Suprapubic skin (tissue), 4 donors: ENCODE data around the gene GORASP1.

ENCODE experiments used
- EP300 ChIP-seq: sonication (generic); formaldehyde crosslinking; IDR thresholded peaks from one replicate; pipeline ENCODE4 v1.6.1; 2017; ENCODE audit warnings: antibody characterized with exemption
- POLR2AphosphoS5 ChIP-seq, 3 donors: sonication (generic); formaldehyde crosslinking; IDR thresholded peaks; one replicate each; pipeline ENCODE4 v1.6.1; 2017; ENCODE audit warnings: antibody characterized with exemption in 3 of 3

- TF ChIP-seq EP300 (no peak), POLR2AphosphoS5 (IDR thresholded peaks at IDR 0.05) (no peak)
These were observed 24.6 kb downstream of the GORASP1 start for GRCh38 chr3:39082666-39083313.
